Measurements from ENCODE around the gene TBC1D22A. TPM values are rescaled to one million over a fixed set of nuclear protein-coding genes. Genes with fewer than 3 reads are reported as not detected.

The TBC1D22A gene
- total RNA-seq, 4 donors from 2014 or later = 31.2 to 111 (median 41.8) TPM

DNA sequence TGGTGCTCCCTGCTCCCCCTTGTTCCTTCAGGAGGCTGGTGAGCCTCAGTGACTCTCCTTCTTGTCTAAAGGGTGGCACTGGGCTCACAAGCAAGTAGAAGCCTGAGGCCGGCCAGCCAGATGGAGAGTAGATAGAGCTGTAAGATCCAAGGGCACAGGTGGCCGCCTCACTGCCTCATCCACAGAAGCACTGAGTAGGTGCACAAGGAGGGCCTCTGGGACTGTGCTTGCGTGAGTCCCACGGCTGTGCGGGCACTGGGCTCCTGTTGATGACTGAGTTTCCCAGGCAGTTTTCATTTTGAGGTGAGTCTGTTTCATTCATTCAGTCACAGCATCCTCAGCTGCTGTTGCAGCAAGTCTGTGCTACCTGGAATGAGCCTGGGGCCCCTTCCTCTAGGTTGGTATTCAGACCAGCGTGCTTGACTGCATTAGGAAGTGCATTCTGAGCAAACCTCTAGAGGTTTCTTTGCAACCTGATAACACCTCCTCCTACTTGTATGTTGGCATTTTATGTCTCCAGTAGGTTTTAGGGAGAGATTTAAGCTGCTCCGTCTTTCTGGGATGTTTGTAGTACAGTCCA, 184.0 kb downstream of the TBC1D22A start:
- Histone ChIP-seq H3K36me3 (no peaks in the 10 kb centered on the region), H3K27ac (no peak overlapping the region), H3K4me1 (no peaks in the 10 kb centered on the region), H3K27me3 (no peaks in the 10 kb centered on the region), H3K4me3 (no peak overlapping the region), H3K9me3 (no peaks in the 10 kb centered on the region)
- TF ChIP-seq EP300 (IDR thresholded peaks at IDR 0.05; ENCODE audit: low read depth) (no peak), POLR2AphosphoS5 (IDR thresholded peaks at IDR 0.05) (no peak), POLR2A (IDR thresholded peaks at IDR 0.05) (no peak)
- TF ChIP-seq, protein P1, sequence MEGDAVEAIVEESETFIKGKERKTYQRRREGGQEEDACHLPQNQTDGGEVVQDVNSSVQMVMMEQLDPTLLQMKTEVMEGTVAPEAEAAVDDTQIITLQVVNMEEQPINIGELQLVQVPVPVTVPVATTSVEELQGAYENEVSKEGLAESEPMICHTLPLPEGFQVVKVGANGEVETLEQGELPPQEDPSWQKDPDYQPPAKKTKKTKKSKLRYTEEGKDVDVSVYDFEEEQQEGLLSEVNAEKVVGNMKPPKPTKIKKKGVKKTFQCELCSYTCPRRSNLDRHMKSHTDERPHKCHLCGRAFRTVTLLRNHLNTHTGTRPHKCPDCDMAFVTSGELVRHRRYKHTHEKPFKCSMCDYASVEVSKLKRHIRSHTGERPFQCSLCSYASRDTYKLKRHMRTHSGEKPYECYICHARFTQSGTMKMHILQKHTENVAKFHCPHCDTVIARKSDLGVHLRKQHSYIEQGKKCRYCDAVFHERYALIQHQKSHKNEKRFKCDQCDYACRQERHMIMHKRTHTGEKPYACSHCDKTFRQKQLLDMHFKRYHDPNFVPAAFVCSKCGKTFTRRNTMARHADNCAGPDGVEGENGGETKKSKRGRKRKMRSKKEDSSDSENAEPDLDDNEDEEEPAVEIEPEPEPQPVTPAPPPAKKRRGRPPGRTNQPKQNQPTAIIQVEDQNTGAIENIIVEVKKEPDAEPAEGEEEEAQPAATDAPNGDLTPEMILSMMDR (IDR thresholded peaks at IDR 0.05) = no peak
- no peak for DNase-seq
- 91% methylated on average over 7 of the region's 7 CpGs; no CpG with 5 or more reads in 1 of the 2 donors for WGBS, 2 donors (ENCODE audit: low coverage in 1 of 2)
- in situ Hi-C loops (cut with MboI; ENCODE audit: low pct_ligation_motif_present in 1 of 4, low pct_unique_long_range_greater_than_20kb in 1 of 4, low sequenced_read_pairs in 3 of 4) = no loop called here
- intact Hi-C loops (cut with DNase I; ENCODE audit: low total_unique reads) = no loop called here

DNA sequence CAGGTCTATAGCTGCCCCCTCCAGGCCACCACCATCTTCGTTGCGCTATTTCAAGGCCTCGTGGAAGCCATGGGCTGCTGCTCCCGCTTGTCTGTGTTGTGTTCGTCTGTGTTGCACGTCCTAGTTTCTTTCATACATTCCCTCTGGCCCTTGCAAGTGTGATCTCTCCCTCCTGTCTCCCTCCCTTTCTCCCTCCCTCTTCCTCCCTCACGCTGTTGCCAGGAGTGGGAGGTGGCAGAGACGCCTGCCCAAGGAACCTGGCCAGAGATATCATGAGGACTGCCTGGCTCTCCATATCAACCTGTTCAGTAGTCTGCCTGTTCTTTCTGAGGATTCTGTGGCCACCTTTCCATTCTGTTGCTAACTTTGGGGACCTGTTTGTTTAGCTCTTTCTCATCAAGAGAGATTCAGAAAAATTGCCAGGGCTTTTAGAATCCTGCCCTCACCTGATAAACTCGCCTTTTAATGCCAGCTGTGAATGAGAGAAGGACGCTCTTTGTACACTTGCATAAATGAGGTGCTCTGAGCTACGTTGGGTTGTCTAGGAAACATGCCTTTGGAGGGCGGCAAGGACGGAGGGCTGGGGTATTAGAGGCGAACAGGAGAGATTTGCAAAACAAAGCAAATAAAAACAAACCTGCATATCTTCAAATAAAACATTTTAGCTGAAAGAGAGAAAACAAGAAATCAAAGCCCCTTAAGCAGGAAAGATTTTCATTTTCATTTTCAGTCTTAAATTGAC, 185.2 kb downstream of the TBC1D22A start:
- Histone ChIP-seq H3K27ac (no peak overlapping the region), H3K36me3 (no peaks in the 10 kb centered on the region), H3K27me3 (no peaks in the 10 kb centered on the region), H3K4me1 (no peaks in the 10 kb centered on the region), H3K9me3 (no peaks in the 10 kb centered on the region), H3K4me3 (no peak overlapping the region)
- intact Hi-C loops (cut with DNase I; ENCODE audit: low total_unique reads) (no loop called here), in situ Hi-C loops (cut with MboI; ENCODE audit: low pct_ligation_motif_present in 1 of 4, low pct_unique_long_range_greater_than_20kb in 1 of 4, low sequenced_read_pairs in 3 of 4) (no loop called here)
- TF ChIP-seq, protein P1 (IDR thresholded peaks at IDR 0.05) = no peak
- TF ChIP-seq EP300 (IDR thresholded peaks at IDR 0.05; ENCODE audit: low read depth) (no peak), POLR2AphosphoS5 (IDR thresholded peaks at IDR 0.05) (no peak), POLR2A (IDR thresholded peaks at IDR 0.05) (no peak)
- DNase-seq = no peak
- WGBS, 2 donors (ENCODE audit: low coverage in 1 of 2) = 93 to 100% methylated on average over 5 to 14 of the region's 14 CpGs

DNA sequence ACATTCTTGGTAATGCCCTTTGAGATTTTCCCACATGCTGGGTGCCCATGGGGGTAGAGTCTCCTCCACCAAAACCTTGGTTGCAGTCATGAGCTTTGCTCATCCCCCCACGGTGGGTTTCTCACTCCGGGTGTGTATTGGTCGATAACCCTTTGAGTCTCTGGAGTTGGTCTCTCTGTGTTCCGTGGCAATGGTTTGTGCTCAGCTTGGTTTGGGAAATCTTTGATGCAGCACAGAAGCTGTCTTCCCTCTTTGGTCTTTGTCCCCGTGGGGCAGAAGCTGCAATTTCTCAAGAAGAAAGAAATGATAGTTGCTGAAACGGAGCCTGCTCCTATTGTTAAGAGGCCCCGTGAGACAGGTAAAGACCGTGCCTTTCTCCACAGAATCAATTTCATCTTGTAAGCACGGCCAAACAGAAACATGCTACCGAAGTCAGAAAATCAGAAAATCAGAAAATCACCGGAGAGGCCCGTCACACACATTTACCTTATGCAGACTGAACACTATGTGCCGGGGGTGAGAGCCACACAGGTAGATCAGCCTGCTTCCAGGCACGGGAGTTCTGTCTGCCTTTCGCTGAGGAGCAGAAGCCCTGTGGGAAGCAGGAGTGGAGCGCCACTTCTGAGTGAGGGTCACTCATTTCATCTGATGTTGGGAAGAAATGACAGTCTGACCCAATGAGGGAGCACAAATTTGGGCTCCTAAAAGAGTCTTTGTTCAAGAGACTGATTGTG, 186.1 kb downstream of the TBC1D22A start:
- WGBS, 2 donors (ENCODE audit: low coverage in 1 of 2) = 95 to 96% methylated on average over 13 to 16 of the region's 16 CpGs
- DNase-seq = no peak

DNA sequence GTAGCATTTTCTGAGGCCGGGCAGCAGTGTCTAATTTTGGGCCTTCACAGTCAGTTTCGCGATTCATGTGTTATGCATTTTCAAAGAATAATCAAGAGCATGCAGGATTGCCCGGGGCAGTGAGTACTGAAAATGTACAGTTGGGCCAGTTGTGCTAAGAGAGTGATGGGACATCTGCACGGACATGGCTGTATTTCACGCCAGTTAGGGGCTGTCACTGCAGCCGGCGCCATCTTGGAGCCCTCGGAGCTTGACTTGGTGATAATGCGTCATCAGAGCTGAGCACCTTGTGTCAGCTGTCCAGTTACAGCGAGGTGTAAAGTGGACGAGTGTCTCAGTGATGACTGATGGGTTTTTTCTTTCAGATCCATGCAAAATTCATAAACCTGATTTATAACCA, 188.9 kb downstream of the TBC1D22A start:
- TF ChIP-seq POLR2A (IDR thresholded peaks at IDR 0.05) (no peak), EP300 (IDR thresholded peaks at IDR 0.05; ENCODE audit: low read depth) (no peak), POLR2AphosphoS5 (IDR thresholded peaks at IDR 0.05) (no peak)
- TF ChIP-seq, protein P1 (IDR thresholded peaks at IDR 0.05) = no peak
- no peaks in the 10 kb centered on the region for H3K4me1 ChIP-seq

More for the DNA sequence above, 186.1 kb downstream of the TBC1D22A start:
- no peak overlapping the region for H3K4me3 ChIP-seq
- H3K27ac ChIP-seq = no peak overlapping the region
- intact Hi-C loops (cut with DNase I; ENCODE audit: low total_unique reads) = no loop called here
- H3K9me3 ChIP-seq = no peaks in the 10 kb centered on the region
- in situ Hi-C loops (cut with MboI; ENCODE audit: low pct_ligation_motif_present in 1 of 4, low pct_unique_long_range_greater_than_20kb in 1 of 4, low sequenced_read_pairs in 3 of 4) = no loop called here
- no peaks in the 10 kb centered on the region for H3K27me3 ChIP-seq
- H3K36me3 ChIP-seq = no peaks in the 10 kb centered on the region
- no peak for TF ChIP-seq POLR2A (IDR thresholded peaks at IDR 0.05)
- TF ChIP-seq, protein P1 (IDR thresholded peaks at IDR 0.05) = no peak
- H3K4me1 ChIP-seq = no peaks in the 10 kb centered on the region

More for the DNA sequence above, 188.9 kb downstream of the TBC1D22A start:
- H3K36me3 ChIP-seq = no peaks in the 10 kb centered on the region
- H3K27ac ChIP-seq = no peak overlapping the region
- intact Hi-C loops (cut with DNase I; ENCODE audit: low total_unique reads) (no loop called here), in situ Hi-C loops (cut with MboI; ENCODE audit: low pct_ligation_motif_present in 1 of 4, low pct_unique_long_range_greater_than_20kb in 1 of 4, low sequenced_read_pairs in 3 of 4) (no loop called here)
- H3K4me3 ChIP-seq = no peak overlapping the region
- no peaks in the 10 kb centered on the region for H3K27me3 ChIP-seq
- DNase-seq = no peak
- no peaks in the 10 kb centered on the region for H3K9me3 ChIP-seq
- WGBS, 2 donors (ENCODE audit: low coverage in 1 of 2) = 92 to 93% methylated on average over 6 to 12 of the region's 12 CpGs

All from transverse colon (tissue), 4 donors.